ENCODE results near the gene ITGB3. TPM values are rescaled to one million over a fixed set of nuclear protein-coding genes. Genes with fewer than 3 reads are reported as not detected.

ITGB3 gene
- total and polyA plus RNA-seq, 2 experiments from 2014 or later: 3.5 to 7.2 TPM

DNA sequence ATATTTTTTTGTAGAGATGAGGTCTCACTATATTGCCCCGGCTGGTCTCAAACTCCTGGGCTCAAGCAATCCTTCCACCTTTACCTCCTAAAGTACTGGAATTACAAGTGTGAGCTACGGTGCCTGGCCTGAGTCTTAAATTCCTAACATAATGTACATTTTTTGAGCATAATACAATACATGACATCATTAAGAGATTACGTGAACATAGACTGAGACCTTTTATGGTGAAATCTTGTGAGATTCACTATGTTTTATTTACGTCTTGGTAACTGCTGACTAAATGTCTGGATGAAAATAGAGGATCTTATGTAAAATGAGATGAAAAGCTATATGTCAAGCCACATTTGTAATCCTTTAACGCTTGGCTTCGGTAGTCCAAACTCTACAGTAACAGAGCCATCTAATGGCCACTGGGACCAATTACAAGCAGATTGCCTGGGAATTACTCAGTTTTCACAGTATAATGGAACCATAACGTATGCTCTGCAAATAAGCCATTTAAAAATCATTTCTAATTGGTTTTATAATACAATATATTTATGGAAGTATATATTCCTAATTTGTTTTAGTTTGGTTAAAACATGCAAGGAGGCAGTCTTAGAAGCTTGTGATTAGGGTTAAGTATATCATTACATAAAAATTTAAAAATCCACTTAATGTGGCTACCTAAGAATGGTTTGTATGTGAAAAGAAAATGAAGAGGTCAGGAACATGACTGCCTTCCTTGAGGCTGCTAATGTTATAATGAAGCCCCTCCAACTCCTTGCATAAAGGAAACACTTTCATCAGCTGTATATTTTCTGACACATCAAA, 62.0 kb downstream of the ITGB3 start:
- in situ Hi-C loops (cut with MboI): loop anchor here (10.0 kb wide), 1 partner anchor 81 kb away; no protein-coding TSS in a partner anchor
- TF ChIP-seq EZH2phosphoT487 (IDR thresholded peaks at IDR 0.05; ENCODE audit: insufficient read depth, low read depth) (no peak), EZH2 (IDR thresholded peaks at IDR 0.05; ENCODE audit: insufficient read depth, poor library complexity, severe bottlenecking) (no peak)
- Histone ChIP-seq H3K4me2 (ENCODE audit: unreplicated experiment) (peak overlapping the region; percentile 77), H3K36me3 (ENCODE audit: low read depth) (no peaks in the 10 kb centered on the region), H3K9ac (peak overlapping the region; percentile 56), H3F3A (ENCODE audit: insufficient read depth) (peaks cover 35% of the 10 kb centered on the region), H3K4me1 (ENCODE audit: insufficient read depth) (peaks cover 36% of the 10 kb centered on the region), H3K4me3 (peak overlapping the region; percentile 29), H3K79me2 (ENCODE audit: insufficient read depth) (no peaks in the 10 kb centered on the region), H4K20me1 (ENCODE audit: insufficient read depth) (no peaks in the 10 kb centered on the region), H3K27me3 (replicated peaks; ENCODE audit: insufficient read depth) (no peaks in the 10 kb centered on the region), H2AFZ (peak overlapping the region; percentile 8; the same call in 1 of the 2 replicates), H3K27ac (peak overlapping the region; percentile 71), H3K9me2 (ENCODE audit: insufficient read depth) (no peaks in the 10 kb centered on the region), H3K9me3 (ENCODE audit: low read depth) (no peaks in the 10 kb centered on the region)
- 2% methylated on average over 7 of the region's 7 CpGs for WGBS, 2 experiments (ENCODE audit: low coverage in 1 of 2, low lambda C conversion rate in 2 of 2, missing lambda C conversion rate in 2 of 2)
- peak; percentile 89 for DNase-seq

DNA sequence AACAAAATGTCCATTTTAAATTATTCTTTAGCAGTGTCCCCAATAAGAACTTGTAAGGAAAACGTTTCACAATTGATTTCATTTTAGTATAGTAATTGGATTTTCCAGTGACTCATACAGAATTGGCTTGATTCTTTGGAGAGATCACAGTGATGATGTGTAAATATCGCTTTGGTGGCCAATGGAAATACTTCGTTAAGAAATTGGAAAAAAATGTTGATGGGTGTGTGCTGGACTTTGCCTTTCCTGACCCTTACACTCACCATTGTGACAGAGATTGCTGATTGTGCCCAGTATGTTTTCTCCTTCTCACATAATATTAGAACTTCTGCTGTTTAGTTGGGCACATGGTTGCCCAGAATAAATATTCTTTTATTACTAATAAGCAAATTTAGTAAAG, 62.7 kb downstream of the ITGB3 start:
- peak overlapping the region; percentile 29 for H3K4me3 ChIP-seq
- TF ChIP-seq EZH2phosphoT487 (IDR thresholded peaks at IDR 0.05; ENCODE audit: insufficient read depth, low read depth): no peak
- H4K20me1 ChIP-seq (ENCODE audit: insufficient read depth): no peaks in the 10 kb centered on the region
- peaks cover 36% of the 10 kb centered on the region for H3K4me1 ChIP-seq (ENCODE audit: insufficient read depth)
- H3F3A ChIP-seq (ENCODE audit: insufficient read depth): peaks cover 35% of the 10 kb centered on the region
- H3K9me2 ChIP-seq (ENCODE audit: insufficient read depth): no peaks in the 10 kb centered on the region
- H3K27me3 ChIP-seq (replicated peaks; ENCODE audit: insufficient read depth): no peaks in the 10 kb centered on the region
- no peaks in the 10 kb centered on the region for H3K79me2 ChIP-seq (ENCODE audit: insufficient read depth)
- H3K9me3 ChIP-seq (ENCODE audit: low read depth): no peaks in the 10 kb centered on the region
- no peak overlapping the region for H2AFZ ChIP-seq
- peak overlapping the region; percentile 77 for H3K4me2 ChIP-seq (ENCODE audit: unreplicated experiment)
- H3K27ac ChIP-seq: peak overlapping the region; percentile 71
- in situ Hi-C loops (cut with MboI): loop anchor here (10.0 kb wide), 1 partner anchor 82 kb away; no protein-coding TSS in a partner anchor
- H3K36me3 ChIP-seq (ENCODE audit: low read depth): no peaks in the 10 kb centered on the region
- 1 to 4% methylated on average over 3 of the region's 3 CpGs for WGBS, 2 experiments (ENCODE audit: low coverage in 1 of 2, low lambda C conversion rate in 2 of 2, missing lambda C conversion rate in 2 of 2)
- peak; percentile 84 for DNase-seq
- peak overlapping the region; percentile 56 for H3K9ac ChIP-seq

DNA sequence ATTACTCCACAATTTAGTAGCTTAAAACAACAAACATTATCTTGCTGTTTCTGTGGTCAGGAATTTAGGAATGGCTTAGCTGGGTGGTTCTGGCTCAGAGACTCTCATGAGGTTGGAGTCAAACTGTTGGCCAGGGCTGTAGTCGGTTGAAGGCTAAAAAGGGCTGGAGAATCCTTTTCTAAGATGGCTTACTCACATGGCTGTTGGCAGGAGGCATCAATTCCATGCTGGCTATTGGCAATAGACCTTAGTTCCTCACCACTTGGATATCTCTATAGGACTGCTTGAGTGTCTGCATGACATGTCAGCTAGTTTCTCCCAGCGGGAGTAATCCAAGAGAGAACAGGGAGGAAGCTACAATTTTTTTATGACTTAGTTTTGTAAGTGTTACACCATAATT, 63.5 kb downstream of the ITGB3 start:
- Histone ChIP-seq H2AFZ (no peak overlapping the region), H3K4me1 (ENCODE audit: insufficient read depth) (peaks cover 36% of the 10 kb centered on the region), H3K27ac (peak overlapping the region; percentile 71; the same call in 1 of the 2 replicates), H3K36me3 (ENCODE audit: low read depth) (no peaks in the 10 kb centered on the region), H3K9me2 (ENCODE audit: insufficient read depth) (no peaks in the 10 kb centered on the region), H3K4me3 (no peak overlapping the region), H3K9me3 (ENCODE audit: low read depth) (no peaks in the 10 kb centered on the region), H3K27me3 (replicated peaks; ENCODE audit: insufficient read depth) (no peaks in the 10 kb centered on the region), H3F3A (ENCODE audit: insufficient read depth) (peaks cover 35% of the 10 kb centered on the region), H3K4me2 (ENCODE audit: unreplicated experiment) (peak overlapping the region; percentile 77), H3K9ac (no peak overlapping the region), H3K79me2 (ENCODE audit: insufficient read depth) (no peaks in the 10 kb centered on the region), H4K20me1 (ENCODE audit: insufficient read depth) (no peaks in the 10 kb centered on the region)
- TF ChIP-seq EZH2 (IDR thresholded peaks at IDR 0.05; ENCODE audit: insufficient read depth, poor library complexity, severe bottlenecking): no peak
- TF ChIP-seq EZH2phosphoT487 (IDR thresholded peaks at IDR 0.05; ENCODE audit: insufficient read depth, low read depth): no peak
- peak; percentile 81 for DNase-seq
- in situ Hi-C loops (cut with MboI): loop anchor here (10.0 kb wide), 1 partner anchor 82 kb away; no protein-coding TSS in a partner anchor
- 24 to 30% methylated on average over 2 of the region's 2 CpGs for WGBS, 2 experiments (ENCODE audit: low coverage in 1 of 2, low lambda C conversion rate in 2 of 2, missing lambda C conversion rate in 2 of 2)

DNA sequence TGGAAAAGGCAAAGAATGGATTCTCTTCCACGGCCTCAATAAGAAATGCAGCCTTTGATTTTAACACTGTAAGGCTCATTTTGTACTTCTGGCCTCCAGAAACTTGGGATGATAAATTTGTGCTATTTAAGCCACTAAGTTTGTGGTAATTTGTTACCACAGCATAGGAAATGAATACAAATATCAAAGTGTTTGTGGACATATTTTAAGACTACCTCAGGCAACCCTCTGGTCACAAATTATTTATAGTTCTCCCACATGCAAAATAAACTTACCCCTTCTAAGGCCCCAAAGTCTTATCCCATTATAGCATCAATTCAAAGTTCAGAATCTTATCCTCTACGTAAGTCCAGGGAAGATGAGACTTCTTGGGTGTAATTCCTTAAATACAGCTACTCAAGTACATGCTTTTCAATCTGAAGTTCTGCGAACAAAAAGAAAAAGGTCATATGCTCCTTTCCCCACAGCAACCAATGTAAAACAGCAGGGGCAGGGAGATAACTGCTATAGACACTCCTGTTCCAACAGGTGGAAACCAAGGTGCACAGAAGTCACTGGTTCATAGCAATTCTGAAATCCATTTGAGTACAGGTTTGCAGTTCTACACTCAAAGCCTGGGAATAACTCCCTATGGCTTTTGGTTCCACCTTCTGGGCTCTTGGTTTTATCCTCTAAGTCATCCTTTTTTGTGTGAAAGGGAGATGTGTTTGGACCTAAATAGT, 64.7 kb downstream of the ITGB3 start:
- Histone ChIP-seq H3K27me3 (replicated peaks; ENCODE audit: insufficient read depth) (no peaks in the 10 kb centered on the region), H3K9ac (no peak overlapping the region), H3K4me2 (ENCODE audit: unreplicated experiment) (no peak overlapping the region), H3K4me3 (no peak overlapping the region), H3F3A (ENCODE audit: insufficient read depth) (peaks cover 44% of the 10 kb centered on the region), H3K9me3 (ENCODE audit: low read depth) (no peaks in the 10 kb centered on the region), H3K27ac (no peak overlapping the region), H3K9me2 (ENCODE audit: insufficient read depth) (no peaks in the 10 kb centered on the region), H2AFZ (no peak overlapping the region), H3K36me3 (ENCODE audit: low read depth) (no peaks in the 10 kb centered on the region), H3K79me2 (ENCODE audit: insufficient read depth) (no peaks in the 10 kb centered on the region), H4K20me1 (ENCODE audit: insufficient read depth) (no peaks in the 10 kb centered on the region), H3K4me1 (ENCODE audit: insufficient read depth) (peaks cover 36% of the 10 kb centered on the region)
- no peak for DNase-seq
- TF ChIP-seq EZH2phosphoT487 (IDR thresholded peaks at IDR 0.05; ENCODE audit: insufficient read depth, low read depth) (no peak), EZH2 (IDR thresholded peaks at IDR 0.05; ENCODE audit: insufficient read depth, poor library complexity, severe bottlenecking) (no peak)
- 98 to 100% methylated on average over 3 of the region's 3 CpGs for WGBS, 2 experiments (ENCODE audit: low coverage in 1 of 2, low lambda C conversion rate in 2 of 2, missing lambda C conversion rate in 2 of 2)
- in situ Hi-C loops (cut with MboI): loop anchor here (10.0 kb wide), 1 partner anchor 84 kb away; no protein-coding TSS in a partner anchor

Data from GM23248 (cell line).